HG03045 (cell line): Measurements from ENCODE around the gene LRRC8A.
"Not testable (repeated sequence)": the region's sequence is repeated elsewhere in the genome, so short reads cannot be mapped to it uniquely, and the experiment has no call there.

Experiments used
- ATAC-seq: cut with Tn5 transposase; IDR thresholded peaks from one replicate; pipeline ENCODE4 v1.9.1; 2021; ENCODE audit warnings: mild to moderate bottlenecking, moderate library complexity; ENCODE audit not compliant: unreplicated experiment

LRRC8A gene

DNA sequence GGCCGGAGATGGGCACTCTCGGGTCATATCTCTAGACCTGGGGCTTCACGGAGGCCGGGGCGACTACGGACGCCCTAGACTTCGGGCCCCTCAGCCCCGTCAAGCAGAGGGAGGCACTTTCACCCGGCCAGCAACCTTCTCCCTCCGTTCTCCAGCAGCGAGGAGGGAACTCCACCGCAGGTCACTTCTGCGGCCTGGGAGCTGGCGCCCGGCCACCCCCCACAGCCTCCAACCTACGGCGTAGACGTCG lies 65.3 kb downstream of the LRRC8A start:
- no peak for ATAC-seq

DNA sequence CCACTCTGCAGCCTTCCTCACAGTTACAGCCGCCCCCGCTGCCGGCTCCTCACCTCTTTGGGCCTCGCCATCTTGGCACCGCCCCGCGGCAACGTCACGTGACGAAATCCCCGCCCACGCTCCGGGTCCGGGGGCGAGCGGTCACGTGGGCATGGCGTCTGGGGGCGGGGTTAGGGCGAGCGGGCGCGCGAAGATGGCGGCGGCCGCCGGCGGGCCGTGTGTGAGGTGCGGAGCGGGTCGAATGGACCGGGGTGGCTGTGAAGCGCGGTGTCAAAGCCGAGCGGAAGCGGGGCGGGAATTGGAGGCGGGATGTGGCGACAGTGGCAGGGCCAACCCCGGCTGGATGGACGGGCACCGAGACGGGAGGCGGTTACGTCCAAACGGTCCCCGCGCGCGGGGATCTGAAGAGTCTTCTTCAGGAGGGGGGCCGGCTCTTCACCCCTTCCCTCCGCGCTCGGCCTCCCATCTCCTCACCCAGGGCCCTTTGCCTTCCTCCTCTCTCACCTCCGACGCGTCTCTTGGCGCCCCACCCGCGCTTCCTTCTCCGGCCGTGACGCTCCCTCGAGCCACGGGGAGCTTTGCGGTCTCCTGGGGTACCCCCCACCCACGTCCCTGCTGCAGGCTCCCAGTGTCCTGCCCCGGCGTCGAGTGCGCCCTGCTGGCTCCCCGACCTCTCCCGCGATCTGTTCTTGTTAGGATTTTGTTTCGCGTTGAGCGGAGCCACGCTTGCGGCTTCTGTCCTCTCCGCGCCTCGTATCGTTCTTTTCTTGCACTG lies 65.8 kb downstream of the LRRC8A start, which contains the start of the genes DOLK and NUP188:
Gene DOLK (minus strand): TSS at position 77 of the 775 bp plus-strand sequence. CDS start 300 bp downstream, outside the sequence.
Gene NUP188 (plus strand): TSS at position 173 of the 775 bp plus-strand sequence. CDS start 21 bp downstream, at position 194.
- peak; percentile 75 for ATAC-seq

DNA sequence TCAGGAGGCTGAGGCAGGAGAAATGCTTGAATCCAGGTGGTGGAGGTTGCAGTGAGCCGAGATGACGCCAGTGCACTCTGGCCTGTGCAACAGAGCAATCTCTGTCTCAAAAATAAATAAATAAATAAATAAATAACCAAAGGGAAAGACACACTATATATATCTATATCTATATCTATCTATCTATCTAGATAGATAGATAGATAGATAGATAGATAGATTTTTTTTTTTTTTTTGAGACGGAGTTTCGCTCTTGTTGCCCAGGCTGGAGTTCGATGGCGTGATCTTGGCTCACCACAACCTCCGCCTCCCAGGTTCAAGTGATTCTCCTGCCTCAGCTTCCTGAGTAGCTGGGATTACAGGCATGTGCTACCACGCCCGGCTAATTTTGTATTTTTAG lies 79.5 kb downstream of the LRRC8A start:
- not testable (repeated sequence) for ATAC-seq
